Measurements from ENCODE around the gene PDE3B.
"Not testable (repeated sequence)": the region's sequence is repeated elsewhere in the genome, so short reads cannot be mapped to it uniquely, and the experiment has no call there.

The PDE3B gene

GRCh38 chr11:14835496-14836492, 192.2 kb downstream of the PDE3B start:
- Histone ChIP-seq H3K4me1 (ENCODE audit: insufficient read depth, low read length) (no peaks in the 10 kb centered on the region), H3K27ac (ENCODE audit: low read depth, low read length) (no peak overlapping the region), H3K36me3 (ENCODE audit: insufficient read depth, low read length) (no peaks in the 10 kb centered on the region)

GRCh38 chr11:14842002-14842401, 198.4 kb downstream of the PDE3B start:
- no peak overlapping the region for H3K9ac ChIP-seq (ENCODE audit: low read length)
- H3K27me3 ChIP-seq (ENCODE audit: control insufficient read depth in 1 of 2, insufficient read depth in 2 of 2, low read length in 2 of 2) = no peaks in the 10 kb centered on the region
- no peak overlapping the region for H3K27ac ChIP-seq (ENCODE audit: low read depth, low read length)
- no peaks in the 10 kb centered on the region for H3K9me3 ChIP-seq (ENCODE audit: low read length)
- no peak overlapping the region for H3K4me3 ChIP-seq (ENCODE audit: low read depth in 1 of 2, low read length in 2 of 2)
- H3K36me3 ChIP-seq (ENCODE audit: insufficient read depth, low read length) = peaks cover 9% of the 10 kb centered on the region
- H3K4me1 ChIP-seq (ENCODE audit: insufficient read depth, low read length) = no peaks in the 10 kb centered on the region

More at GRCh38 chr11:14835496-14836492, 192.2 kb downstream of the PDE3B start:
- H3K9ac ChIP-seq (ENCODE audit: low read length) = no peak overlapping the region
- no peaks in the 10 kb centered on the region for H3K9me3 ChIP-seq (ENCODE audit: low read length)
- no peaks in the 10 kb centered on the region for H3K27me3 ChIP-seq (ENCODE audit: control insufficient read depth in 1 of 2, insufficient read depth in 2 of 2, low read length in 2 of 2)
- no peak overlapping the region for H3K4me3 ChIP-seq (ENCODE audit: low read depth in 1 of 2, low read length in 2 of 2)

GRCh38 chr11:14852571-14853177, 209.1 kb downstream of the PDE3B start:
- no peak overlapping the region for H3K9ac ChIP-seq (ENCODE audit: low read length)
- H3K36me3 ChIP-seq (ENCODE audit: insufficient read depth, low read length) = no peaks in the 10 kb centered on the region
- no peaks in the 10 kb centered on the region for H3K9me3 ChIP-seq (ENCODE audit: low read length)
- no peak overlapping the region for H3K27ac ChIP-seq (ENCODE audit: low read depth, low read length)
- H3K4me3 ChIP-seq (ENCODE audit: low read depth in 1 of 2, low read length in 2 of 2) = no peak overlapping the region
- H3K4me1 ChIP-seq (ENCODE audit: insufficient read depth, low read length) = no peaks in the 10 kb centered on the region
- H3K27me3 ChIP-seq (ENCODE audit: control insufficient read depth in 1 of 2, insufficient read depth in 2 of 2, low read length in 2 of 2) = no peaks in the 10 kb centered on the region

- no peaks in the 10 kb centered on the region for H3K4me1 ChIP-seq (ENCODE audit: insufficient read depth, low read length)
- H3K27me3 ChIP-seq (ENCODE audit: control insufficient read depth in 1 of 2, insufficient read depth in 2 of 2, low read length in 2 of 2) = no peaks in the 10 kb centered on the region
- H3K36me3 ChIP-seq (ENCODE audit: insufficient read depth, low read length) = peaks cover 8% of the 10 kb centered on the region
- no peak overlapping the region for H3K4me3 ChIP-seq (ENCODE audit: low read depth in 1 of 2, low read length in 2 of 2)
- no peak overlapping the region for H3K9ac ChIP-seq (ENCODE audit: low read length)
- H3K9me3 ChIP-seq (ENCODE audit: low read length) = no peaks in the 10 kb centered on the region
- H3K27ac ChIP-seq (ENCODE audit: low read depth, low read length) = no peak overlapping the region
These were observed 210.5 kb downstream of the PDE3B start for GRCh38 chr11:14854057-14854456.

GRCh38 chr11:14855890-14856289, 212.3 kb downstream of the PDE3B start:
- Histone ChIP-seq H3K36me3 (ENCODE audit: insufficient read depth, low read length) (peaks cover 8% of the 10 kb centered on the region), H3K4me3 (ENCODE audit: low read depth in 1 of 2, low read length in 2 of 2) (no peak overlapping the region), H3K4me1 (ENCODE audit: insufficient read depth, low read length) (no peaks in the 10 kb centered on the region), H3K9ac (ENCODE audit: low read length) (no peak overlapping the region), H3K9me3 (ENCODE audit: low read length) (no peaks in the 10 kb centered on the region), H3K27me3 (ENCODE audit: control insufficient read depth in 1 of 2, insufficient read depth in 2 of 2, low read length in 2 of 2) (no peaks in the 10 kb centered on the region), H3K27ac (ENCODE audit: low read depth, low read length) (no peak overlapping the region)

GRCh38 chr11:14857621-14858020, 214.0 kb downstream of the PDE3B start:
- Histone ChIP-seq H3K4me1 (ENCODE audit: insufficient read depth, low read length) (no peaks in the 10 kb centered on the region), H3K36me3 (ENCODE audit: insufficient read depth, low read length) (peaks cover 20% of the 10 kb centered on the region), H3K4me3 (ENCODE audit: low read depth in 1 of 2, low read length in 2 of 2) (no peak overlapping the region), H3K27ac (ENCODE audit: low read depth, low read length) (no peak overlapping the region), H3K9me3 (ENCODE audit: low read length) (no peaks in the 10 kb centered on the region), H3K9ac (ENCODE audit: low read length) (no peak overlapping the region), H3K27me3 (ENCODE audit: control insufficient read depth in 1 of 2, insufficient read depth in 2 of 2, low read length in 2 of 2) (no peaks in the 10 kb centered on the region)

GRCh38 chr11:14858404-14858803, 214.8 kb downstream of the PDE3B start:
- Histone ChIP-seq H3K9ac (ENCODE audit: low read length) (no peak overlapping the region), H3K4me3 (ENCODE audit: low read depth in 1 of 2, low read length in 2 of 2) (no peak overlapping the region), H3K36me3 (ENCODE audit: insufficient read depth, low read length) (peaks cover 20% of the 10 kb centered on the region), H3K27ac (ENCODE audit: low read depth, low read length) (no peak overlapping the region), H3K4me1 (ENCODE audit: insufficient read depth, low read length) (no peaks in the 10 kb centered on the region), H3K27me3 (ENCODE audit: control insufficient read depth in 1 of 2, insufficient read depth in 2 of 2, low read length in 2 of 2) (no peaks in the 10 kb centered on the region), H3K9me3 (ENCODE audit: low read length) (no peaks in the 10 kb centered on the region)

GRCh38 chr11:14860511-14860910, 216.9 kb downstream of the PDE3B start:
- H3K9ac ChIP-seq (ENCODE audit: low read length) = no peak overlapping the region
- no peaks in the 10 kb centered on the region for H3K4me1 ChIP-seq (ENCODE audit: insufficient read depth, low read length)
- no peak overlapping the region for H3K4me3 ChIP-seq (ENCODE audit: low read depth in 1 of 2, low read length in 2 of 2)
- H3K9me3 ChIP-seq (ENCODE audit: low read length) = no peaks in the 10 kb centered on the region
- no peaks in the 10 kb centered on the region for H3K27me3 ChIP-seq (ENCODE audit: control insufficient read depth in 1 of 2, insufficient read depth in 2 of 2, low read length in 2 of 2)
- H3K27ac ChIP-seq (ENCODE audit: low read depth, low read length) = no peak overlapping the region
- H3K36me3 ChIP-seq (ENCODE audit: insufficient read depth, low read length) = peaks cover 20% of the 10 kb centered on the region

- H3K36me3 ChIP-seq (ENCODE audit: insufficient read depth, low read length) = peaks cover 20% of the 10 kb centered on the region
- no peak overlapping the region for H3K9ac ChIP-seq (ENCODE audit: low read length)
- H3K4me3 ChIP-seq (ENCODE audit: low read depth in 1 of 2, low read length in 2 of 2) = no peak overlapping the region
- H3K9me3 ChIP-seq (ENCODE audit: low read length) = no peaks in the 10 kb centered on the region
- no peak overlapping the region for H3K27ac ChIP-seq (ENCODE audit: low read depth, low read length)
- H3K4me1 ChIP-seq (ENCODE audit: insufficient read depth, low read length) = no peaks in the 10 kb centered on the region
- H3K27me3 ChIP-seq (ENCODE audit: control insufficient read depth in 1 of 2, insufficient read depth in 2 of 2, low read length in 2 of 2) = no peaks in the 10 kb centered on the region
These were observed 218.1 kb downstream of the PDE3B start for GRCh38 chr11:14861680-14862079.

GRCh38 chr11:14863775-14864174, 220.2 kb downstream of the PDE3B start:
- H3K36me3 ChIP-seq (ENCODE audit: insufficient read depth, low read length) = peaks cover 18% of the 10 kb centered on the region
- not testable (repeated sequence) for H3K27me3 ChIP-seq (ENCODE audit: control insufficient read depth in 1 of 2, insufficient read depth in 2 of 2, low read length in 2 of 2); H3K27ac ChIP-seq (ENCODE audit: low read depth, low read length); H3K9me3 ChIP-seq (ENCODE audit: low read length); H3K4me3 ChIP-seq (ENCODE audit: low read depth in 1 of 2, low read length in 2 of 2); H3K4me1 ChIP-seq (ENCODE audit: insufficient read depth, low read length); H3K9ac ChIP-seq (ENCODE audit: low read length)

- Histone ChIP-seq H3K27ac (ENCODE audit: low read depth, low read length) (no peak overlapping the region), H3K4me3 (ENCODE audit: low read depth in 1 of 2, low read length in 2 of 2) (no peak overlapping the region), H3K4me1 (ENCODE audit: insufficient read depth, low read length) (no peaks in the 10 kb centered on the region), H3K27me3 (ENCODE audit: control insufficient read depth in 1 of 2, insufficient read depth in 2 of 2, low read length in 2 of 2) (no peaks in the 10 kb centered on the region), H3K9me3 (ENCODE audit: low read length) (no peaks in the 10 kb centered on the region), H3K9ac (ENCODE audit: low read length) (no peak overlapping the region), H3K36me3 (ENCODE audit: insufficient read depth, low read length) (peaks cover 24% of the 10 kb centered on the region)
These were observed 228.4 kb downstream of the PDE3B start for GRCh38 chr11:14872032-14872431.

Data from muscle layer of colon (tissue), 2 donors.